ENCODE results near the gene PTPRN2.

The PTPRN2 gene

GRCh38 chr7:157930926-157931466 is 656.6 kb downstream of the PTPRN2 start:
- no peak for TF ChIP-seq CTCF (IDR thresholded peaks at IDR 0.05; ENCODE audit: low read depth, low read length, missing control alignments)
- no peak for DNase-seq (ENCODE audit: low read depth)
- H3K4me3 ChIP-seq (ENCODE audit: low read depth, low read length): no peak overlapping the region
- in situ Hi-C loops (cut with HindIII; ENCODE audit: low sequenced_read_pairs): no loop called here

DNA sequence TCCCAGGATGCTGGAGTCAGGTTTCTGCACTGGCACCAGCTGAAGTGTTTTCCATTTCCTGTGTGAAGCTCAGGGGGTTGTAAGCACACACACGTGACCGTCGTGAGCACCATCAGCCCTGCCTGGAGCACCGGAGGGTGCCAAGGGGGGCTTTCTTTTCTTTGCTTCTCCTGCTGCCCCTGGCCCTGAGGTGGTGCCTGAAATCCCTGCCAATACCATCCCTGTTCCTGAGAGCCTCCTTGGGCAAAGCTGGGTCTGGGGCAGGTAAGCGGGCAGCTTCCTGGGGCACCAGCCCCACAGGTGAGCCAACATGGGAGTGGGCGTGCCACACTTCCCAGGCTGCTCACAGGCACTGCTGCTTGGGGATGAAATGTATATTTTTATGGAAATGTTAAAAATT is 657.2 kb downstream of the PTPRN2 start:
- in situ Hi-C loops (cut with HindIII; ENCODE audit: low sequenced_read_pairs): no loop called here
- DNase-seq (ENCODE audit: low read depth): no peak
- TF ChIP-seq CTCF (IDR thresholded peaks at IDR 0.05; ENCODE audit: low read depth, low read length, missing control alignments): no peak
- H3K4me3 ChIP-seq (ENCODE audit: low read depth, low read length): no peak overlapping the region

DNA sequence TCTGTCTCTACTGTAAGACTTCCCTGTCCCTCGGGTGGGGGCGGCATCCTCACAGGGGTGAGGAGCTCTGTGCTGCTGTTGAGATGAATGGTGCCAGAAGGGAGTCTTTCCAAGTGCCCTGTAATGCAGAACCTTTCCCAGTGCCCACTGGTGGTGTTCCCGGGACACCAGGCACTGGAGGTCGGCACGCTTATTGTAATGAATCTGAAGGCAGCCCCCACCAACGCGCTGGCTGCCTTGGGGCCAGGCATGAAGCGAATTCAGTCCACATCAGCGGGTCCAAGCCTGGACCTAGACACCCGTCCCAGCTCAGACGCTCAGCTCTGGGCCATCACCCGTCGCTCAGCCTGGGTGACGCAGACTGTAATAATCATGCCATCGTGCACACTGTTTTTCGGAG is 658.0 kb downstream of the PTPRN2 start:
- in situ Hi-C loops (cut with HindIII; ENCODE audit: low sequenced_read_pairs): no loop called here
- H3K4me3 ChIP-seq (ENCODE audit: low read depth, low read length): no peak overlapping the region
- no peak for TF ChIP-seq CTCF (IDR thresholded peaks at IDR 0.05; ENCODE audit: low read depth, low read length, missing control alignments)
- no peak for DNase-seq (ENCODE audit: low read depth)

DNA sequence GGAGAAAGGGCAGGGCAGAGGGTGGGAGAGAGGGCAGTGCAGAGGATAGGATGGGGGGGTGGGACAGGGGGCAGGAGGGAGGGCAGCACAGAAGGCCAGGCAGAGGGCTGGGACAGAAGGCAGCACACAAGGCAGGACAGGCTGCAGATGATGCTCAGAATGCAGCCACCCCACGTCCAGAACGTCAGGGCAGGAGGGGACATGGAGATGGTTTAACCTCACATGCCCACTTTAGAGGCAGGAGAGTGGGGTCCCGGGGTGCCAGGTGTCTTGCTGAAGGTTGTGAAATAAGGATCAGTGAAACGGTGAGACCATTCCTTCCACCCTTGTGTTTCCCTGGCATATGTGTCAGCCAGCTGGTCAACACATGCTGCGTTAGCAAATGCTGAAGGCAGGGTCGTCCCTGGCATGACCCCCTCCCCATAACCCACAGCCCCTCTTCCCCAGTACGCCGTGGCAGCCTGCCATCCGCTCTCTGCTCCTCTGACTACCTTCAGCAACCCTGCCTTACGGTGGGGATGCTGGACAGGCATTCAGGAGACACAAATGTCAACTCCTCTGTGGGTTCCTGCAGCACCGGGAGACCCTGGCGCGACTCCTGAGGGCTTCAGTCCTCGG is 658.7 kb downstream of the PTPRN2 start:
- no peak for TF ChIP-seq CTCF (IDR thresholded peaks at IDR 0.05; ENCODE audit: low read depth, low read length, missing control alignments)
- DNase-seq (ENCODE audit: low read depth): no peak
- no peak overlapping the region for H3K4me3 ChIP-seq (ENCODE audit: low read depth, low read length)
- in situ Hi-C loops (cut with HindIII; ENCODE audit: low sequenced_read_pairs): no loop called here

GRCh38 chr7:157928171-157928794 is 659.3 kb downstream of the PTPRN2 start:
- DNase-seq (ENCODE audit: low read depth): no peak
- no peak for TF ChIP-seq CTCF (IDR thresholded peaks at IDR 0.05; ENCODE audit: low read depth, low read length, missing control alignments)
- H3K4me3 ChIP-seq (ENCODE audit: low read depth, low read length): no peak overlapping the region
- in situ Hi-C loops (cut with HindIII; ENCODE audit: low sequenced_read_pairs): no loop called here

DNA sequence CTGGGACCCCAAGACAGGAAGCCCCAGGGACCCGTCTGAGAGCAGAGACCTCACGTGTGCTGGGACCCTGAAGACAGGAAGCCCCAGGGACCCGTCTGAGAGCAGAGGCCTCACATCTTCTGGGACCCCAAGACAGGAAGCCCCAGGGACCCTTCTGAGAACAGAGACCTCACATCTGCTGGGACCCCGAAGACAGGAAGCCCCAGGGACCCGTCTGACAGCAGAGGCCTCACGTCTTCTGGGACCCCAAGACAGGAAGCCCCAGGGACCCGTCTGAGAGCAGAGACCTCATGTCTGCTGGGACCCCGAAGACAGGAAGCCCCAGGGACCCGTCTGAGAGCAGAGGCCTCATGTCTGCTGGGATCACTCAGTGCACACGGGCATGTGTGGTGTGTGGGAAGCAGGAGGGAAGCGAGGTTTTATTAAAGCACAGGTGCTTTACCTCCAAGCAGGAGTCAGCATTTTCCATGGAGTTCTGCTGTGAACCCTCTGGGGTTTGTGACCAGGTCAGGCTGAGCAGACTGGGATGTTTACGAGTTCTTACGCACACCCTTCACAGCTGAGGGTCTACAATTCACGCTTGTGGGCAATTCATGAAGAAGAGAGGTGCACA is 660.2 kb downstream of the PTPRN2 start:
- no peak overlapping the region for H3K4me3 ChIP-seq (ENCODE audit: low read depth, low read length)
- no peak for DNase-seq (ENCODE audit: low read depth)
- in situ Hi-C loops (cut with HindIII; ENCODE audit: low sequenced_read_pairs): no loop called here
- TF ChIP-seq CTCF (IDR thresholded peaks at IDR 0.05; ENCODE audit: low read depth, low read length, missing control alignments): no peak

All from astrocyte of the cerebellum (primary cell).